PC-9 (cell line): ENCODE results near the gene IGSF21.

Experiments
- EZH2 ChIP-seq: fragments of 200-600 bp; sonication (generic); IDR thresholded peaks from 2 replicates; pipeline ENCODE4 v1.8.0; 2017; ENCODE audit warnings: antibody characterized with exemption, low read depth
- TF ChIP-seq, protein P1 (sequence below): fragments of 200-600 bp; sonication (generic); conservative IDR thresholded peaks from 2 replicates; pipeline ENCODE4 v1.6.1; 2017; ENCODE audit warnings: mixed run types, antibody characterized with exemption, mild to moderate bottlenecking, moderate library complexity

- TF ChIP-seq, protein P1, sequence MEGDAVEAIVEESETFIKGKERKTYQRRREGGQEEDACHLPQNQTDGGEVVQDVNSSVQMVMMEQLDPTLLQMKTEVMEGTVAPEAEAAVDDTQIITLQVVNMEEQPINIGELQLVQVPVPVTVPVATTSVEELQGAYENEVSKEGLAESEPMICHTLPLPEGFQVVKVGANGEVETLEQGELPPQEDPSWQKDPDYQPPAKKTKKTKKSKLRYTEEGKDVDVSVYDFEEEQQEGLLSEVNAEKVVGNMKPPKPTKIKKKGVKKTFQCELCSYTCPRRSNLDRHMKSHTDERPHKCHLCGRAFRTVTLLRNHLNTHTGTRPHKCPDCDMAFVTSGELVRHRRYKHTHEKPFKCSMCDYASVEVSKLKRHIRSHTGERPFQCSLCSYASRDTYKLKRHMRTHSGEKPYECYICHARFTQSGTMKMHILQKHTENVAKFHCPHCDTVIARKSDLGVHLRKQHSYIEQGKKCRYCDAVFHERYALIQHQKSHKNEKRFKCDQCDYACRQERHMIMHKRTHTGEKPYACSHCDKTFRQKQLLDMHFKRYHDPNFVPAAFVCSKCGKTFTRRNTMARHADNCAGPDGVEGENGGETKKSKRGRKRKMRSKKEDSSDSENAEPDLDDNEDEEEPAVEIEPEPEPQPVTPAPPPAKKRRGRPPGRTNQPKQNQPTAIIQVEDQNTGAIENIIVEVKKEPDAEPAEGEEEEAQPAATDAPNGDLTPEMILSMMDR, result peak; percentile 28; the same call in 1 of the 2 replicates
- TF ChIP-seq EZH2, result no peak
These were observed 216.6 kb downstream of the IGSF21 start for GRCh38 chr1:18324246-18324645.
